Globus pallidus (tissue), 1 donor: Measurements from ENCODE around the gene KCNJ5.

ENCODE experiments used
- DNase-seq: peaks from one replicate; pipeline ENCODE4 v3.0.0-alpha.2; 2015; ENCODE audit warnings: low spot score

Gene KCNJ5

GRCh38 chr11:128890543-128891368, at the start of gene KCNJ5:
Gene KCNJ5 (plus strand): TSS chr11:128891356. CDS start chr11:128911274, 19,918 bp downstream.
- DNase-seq = no peak

GRCh38 chr11:128841461-128842072, 49.6 kb upstream of the KCNJ5 start:
- DNase-seq = no peak

GRCh38 chr11:128843198-128843785, 47.9 kb upstream of the KCNJ5 start:
- no peak for DNase-seq

- no peak for DNase-seq
Measured at GRCh38 chr11:128845334-128845780, 45.8 kb upstream of the KCNJ5 start.

- no peak for DNase-seq
Measured at GRCh38 chr11:128846985-128847384, 44.2 kb upstream of the KCNJ5 start.

- no peak for DNase-seq
Measured at GRCh38 chr11:128848815-128849455, 42.2 kb upstream of the KCNJ5 start.

- no peak for DNase-seq
Measured at GRCh38 chr11:128852327-128853023, 38.7 kb upstream of the KCNJ5 start.

- no peak for DNase-seq
Measured at GRCh38 chr11:128853559-128853958, 37.6 kb upstream of the KCNJ5 start.

GRCh38 chr11:128854841-128855240, 36.3 kb upstream of the KCNJ5 start:
- DNase-seq = no peak

- DNase-seq = no peak
Measured at GRCh38 chr11:128856241-128856640, 34.9 kb upstream of the KCNJ5 start.

GRCh38 chr11:128857341-128857740, 33.8 kb upstream of the KCNJ5 start:
- no peak for DNase-seq

- peak; percentile 24 for DNase-seq
Measured at GRCh38 chr11:128859563-128860441, 31.4 kb upstream of the KCNJ5 start.

- no peak for DNase-seq
Measured at GRCh38 chr11:128860571-128861361, 30.4 kb upstream of the KCNJ5 start.

GRCh38 chr11:128862406-128862805, 28.8 kb upstream of the KCNJ5 start:
- DNase-seq = no peak

GRCh38 chr11:128862908-128863660, 28.1 kb upstream of the KCNJ5 start:
- no peak for DNase-seq

GRCh38 chr11:128865490-128865889, 25.7 kb upstream of the KCNJ5 start:
- DNase-seq = no peak

GRCh38 chr11:128867277-128867676, 23.9 kb upstream of the KCNJ5 start, which contains the start of gene KCNJ1:
Gene KCNJ1 (minus strand): TSS chr11:128867296. CDS start chr11:128840243, 27,053 bp downstream.
- no peak for DNase-seq

GRCh38 chr11:128868841-128869671, 22.1 kb upstream of the KCNJ5 start:
- no peak for DNase-seq
